A549 (cell line): ENCODE measurements around the gene ATG4D. TPM values are rescaled to one million over a fixed set of nuclear protein-coding genes. Genes with fewer than 3 reads are reported as not detected.

ENCODE experiments used
- ATAC-seq, 2 experiments: fragments of 200-7000 bp in 1 of 2; fragments of >200 bp in 1 of 2; cut with Nextera tagmentation in 1 of 2; cut with Tn5 transposase in 1 of 2; 3 replicates each; pipeline versions ENCODE4 v1.8.0 to v1.9.1; 2018 to 2020; ENCODE audit warnings: mild to moderate bottlenecking in 1 of 2, moderate library complexity in 1 of 2
- CTCF ChIA-PET: fragments of 300-600 bp; sonication (Branson Sonifier 250); formaldehyde crosslinking; extraction: SDS; loops from one replicate; lab custom pipeline; 2021; ENCODE audit warnings: antibody characterized with exemption, inconsistent platforms; lab: Yijun Ruan, JAX
- POLR2A ChIA-PET: fragments of 350-600 bp; formaldehyde crosslinking; extraction: SDS; loops from one replicate; lab custom pipeline; 2021; ENCODE audit warnings: antibody characterized with exemption, inconsistent platforms; lab: Yijun Ruan, JAX
- DNase-seq, 2 experiments: peaks; one replicate each; pipeline versions ENCODE4 v3.0.0 to v3.0.0-alpha.2; 2011 to 2016; ENCODE audit warnings: low read depth in 1 of 2, low spot score in 1 of 2
- FAIRE-seq: peaks from 2 replicates; lab custom pipeline; 2011; peaks lifted over from hg19 to GRCh38; lab: Jason Lieb, UNC
- H3K27ac ChIP-seq, 2 experiments: fragments of >200 bp; sonication (Bioruptor Twin); formaldehyde crosslinking; 3 replicates each; pipeline ENCODE4 v1.5.1; 2016 to 2017
- H3K4me1 ChIP-seq: fragments of >200 bp; sonication (Bioruptor Twin); formaldehyde crosslinking; 3 replicates; pipeline ENCODE4 v1.6.1; 2016
- H3K4me2 ChIP-seq: fragments of >200 bp; sonication (Bioruptor Twin); formaldehyde crosslinking; 3 replicates; pipeline ENCODE4 v1.6.1; 2016
- H3K4me3 ChIP-seq: fragments of >200 bp; sonication (Bioruptor Twin); formaldehyde crosslinking; 3 replicates; pipeline ENCODE4 v1.5.1; 2016
- H3K9me3 ChIP-seq: fragments of >200 bp; sonication (Bioruptor Twin); formaldehyde crosslinking; 3 replicates; pipeline ENCODE4 v1.6.1; 2016
- CBX2 ChIP-seq: fragments of 200-600 bp; sonication (generic); IDR thresholded peaks from 2 replicates; pipeline ENCODE4 v1.6.1; 2016; ENCODE audit warnings: low read depth, mild to moderate bottlenecking, borderline replicate concordance
- CEBPB ChIP-seq, 2 experiments: fragments of >200 bp in 1 of 2; sonication (Bioruptor Twin) in 1 of 2; formaldehyde crosslinking in 1 of 2; IDR thresholded peaks; 2 replicates each; pipeline ENCODE4 v1.6.1; 2012 to 2016
- CHD2 ChIP-seq: fragments of 150-350 bp; IDR thresholded peaks from 2 replicates; pipeline ENCODE4 v1.6.1; 2014; ENCODE audit warnings: low read length; ENCODE audit not compliant: partially characterized antibody
- FOXS1 ChIP-seq: fragments of 250-450 bp; sonication (Bioruptor Pico); IDR thresholded peaks from 2 replicates; pipeline ENCODE4 v1.5.0; 2020; ENCODE audit warnings: mild to moderate bottlenecking, moderate library complexity
- GATA3 ChIP-seq: IDR thresholded peaks from 2 replicates; pipeline ENCODE4 v1.6.1; 2012; ENCODE audit warnings: borderline replicate concordance
- HDAC2 ChIP-seq: fragments of 200-600 bp; sonication (generic); IDR thresholded peaks from 2 replicates; pipeline ENCODE4 v1.6.1; 2016
- HEYL ChIP-seq: fragments of 250-450 bp; sonication (Bioruptor Pico); IDR thresholded peaks from 2 replicates; pipeline ENCODE4 v1.8.0; 2021; ENCODE audit warnings: mild to moderate bottlenecking, moderate library complexity
- HMGXB4 ChIP-seq: fragments of 250-450 bp; sonication (Bioruptor Pico); IDR thresholded peaks from 2 replicates; pipeline ENCODE4 v1.5.0; 2021; ENCODE audit warnings: mild to moderate bottlenecking, moderate library complexity, borderline replicate concordance
- HOXA7 ChIP-seq: fragments of 250-450 bp; sonication (Bioruptor Pico); IDR thresholded peaks from 2 replicates; pipeline ENCODE4 v1.5.0; 2020; ENCODE audit warnings: mild to moderate bottlenecking, moderate library complexity
- HOXB5 ChIP-seq: fragments of 250-450 bp; sonication (Bioruptor Pico); IDR thresholded peaks from 2 replicates; pipeline ENCODE4 v1.5.0; 2020; ENCODE audit warnings: mild to moderate bottlenecking, moderate library complexity
- NFE2L2 ChIP-seq: fragments of 150-350 bp; conservative IDR thresholded peaks from 2 replicates; pipeline ENCODE4 v1.6.1; 2014; ENCODE audit warnings: low read length
- NR3C1 ChIP-seq: fragments of >200 bp; sonication (Bioruptor Twin); formaldehyde crosslinking; IDR thresholded peaks from 3 replicates; pipeline ENCODE4 v1.6.1; 2017
- PBX3 ChIP-seq: IDR thresholded peaks from 2 replicates; pipeline ENCODE4 v1.6.1; 2012
- RFX5 ChIP-seq: fragments of 450-650 bp; IDR thresholded peaks from 2 replicates; pipeline ENCODE4 v1.7.1; 2014; ENCODE audit warnings: antibody characterized with exemption, mild to moderate bottlenecking, moderate library complexity
- SMC3 ChIP-seq: fragments of >200 bp; sonication (Bioruptor Twin); formaldehyde crosslinking; IDR thresholded peaks from 3 replicates; pipeline ENCODE4 v1.6.1; 2018; ENCODE audit warnings: inconsistent platforms
- SREBF2 ChIP-seq: fragments of 450-650 bp; IDR thresholded peaks from 2 replicates; pipeline ENCODE4 v1.6.1; 2014; ENCODE audit warnings: mild to moderate bottlenecking, moderate library complexity
- TFCP2L1 ChIP-seq: fragments of 250-450 bp; sonication (Bioruptor Pico); IDR thresholded peaks from 2 replicates; pipeline ENCODE4 v1.5.0; 2021; ENCODE audit warnings: mild to moderate bottlenecking
- ZC3H11A ChIP-seq: fragments of 450-650 bp; IDR thresholded peaks from 2 replicates; pipeline ENCODE4 v1.6.1; 2014; ENCODE audit warnings: antibody characterized with exemption, mild to moderate bottlenecking
- WGBS: methylation state at CpG from one replicate; pipeline ENCODE4 v1.1.6; 2017; ENCODE audit errors: missing lambda C conversion rate; 5-methylcytosine and 5-hydroxymethylcytosine counted together
- polyA plus RNA-seq, 4 experiments: library from polyadenylated mRNA; depleted of rRNA in 3 of 4; stranded (reverse); fragments of >200 nt; fragmentation: RNase III in 1 of 4; extraction: RNeasy Plus Mini Kit Qiagen cat#74134 plus additional on column Dnase treatment in 1 of 4; gene quantifications; 2 replicates in 3 of 4; 3 replicates in 1 of 4; pipeline ENCODE4 v1.2.3, GENCODE V29; 2011 to 2017
- TF ChIP-seq, protein P1 (sequence below): fragments of >200 bp; sonication (Bioruptor Twin); formaldehyde crosslinking; IDR thresholded peaks from 3 replicates; pipeline ENCODE4 v1.5.1; 2016
- TF ChIP-seq, protein P2 (sequence below): fragments of >200 bp; sonication (Bioruptor Twin); formaldehyde crosslinking; IDR thresholded peaks from 3 replicates; pipeline ENCODE4 v1.6.1; 2016

The ATG4D gene
- polyA plus RNA-seq, 2 of the 4 experiments (the other 2 are of a cell fraction), result 7.3 to 10.7 TPM

GRCh38 chr19:10510301-10510802 lies 33.4 kb upstream of the ATG4D start:
- peak in 1 of 2 experiments; percentile 28 for DNase-seq
- H3K27ac ChIP-seq, result peak overlapping the region in 1 of 2 experiments; percentile 77; a peak in 2 of 6 replicates
- peaks cover 11% of the 10 kb centered on the region; the same call in 2 of the 3 replicates for H3K4me1 ChIP-seq
- H3K4me3 ChIP-seq, result no peak overlapping the region
- WGBS, result 56% methylated on average over 2 of the region's 15 CpGs
- POLR2A ChIA-PET, result interaction anchor here (0.5 kb wide), 1 partner anchor 28 kb away, joined by 3 read pairs; no protein-coding TSS in a partner anchor
- no peaks in the 10 kb centered on the region for H3K9me3 ChIP-seq
- peak; percentile 43 to 68; a peak in 3 of 6 replicates for ATAC-seq
- CTCF ChIA-PET, result interaction anchor here (0.6 to 2.6 kb wide), 14 partner anchors 9 to 190 kb away, joined by 3 to 11 read pairs (median 4); partner anchors contain the start of gene QTRT1
- peak overlapping the region; percentile 66 for H3K4me2 ChIP-seq
- TF ChIP-seq, protein P1, sequence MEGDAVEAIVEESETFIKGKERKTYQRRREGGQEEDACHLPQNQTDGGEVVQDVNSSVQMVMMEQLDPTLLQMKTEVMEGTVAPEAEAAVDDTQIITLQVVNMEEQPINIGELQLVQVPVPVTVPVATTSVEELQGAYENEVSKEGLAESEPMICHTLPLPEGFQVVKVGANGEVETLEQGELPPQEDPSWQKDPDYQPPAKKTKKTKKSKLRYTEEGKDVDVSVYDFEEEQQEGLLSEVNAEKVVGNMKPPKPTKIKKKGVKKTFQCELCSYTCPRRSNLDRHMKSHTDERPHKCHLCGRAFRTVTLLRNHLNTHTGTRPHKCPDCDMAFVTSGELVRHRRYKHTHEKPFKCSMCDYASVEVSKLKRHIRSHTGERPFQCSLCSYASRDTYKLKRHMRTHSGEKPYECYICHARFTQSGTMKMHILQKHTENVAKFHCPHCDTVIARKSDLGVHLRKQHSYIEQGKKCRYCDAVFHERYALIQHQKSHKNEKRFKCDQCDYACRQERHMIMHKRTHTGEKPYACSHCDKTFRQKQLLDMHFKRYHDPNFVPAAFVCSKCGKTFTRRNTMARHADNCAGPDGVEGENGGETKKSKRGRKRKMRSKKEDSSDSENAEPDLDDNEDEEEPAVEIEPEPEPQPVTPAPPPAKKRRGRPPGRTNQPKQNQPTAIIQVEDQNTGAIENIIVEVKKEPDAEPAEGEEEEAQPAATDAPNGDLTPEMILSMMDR, result peak; percentile 49
- TF ChIP-seq HEYL (CRISPR knock-in tag) (no peak), HDAC2 (no peak), SMC3 (peak; percentile 46), CBX2 (no peak)
- TF ChIP-seq, all 56 proteins: peak for 2
- FAIRE-seq, result no peak

DNA sequence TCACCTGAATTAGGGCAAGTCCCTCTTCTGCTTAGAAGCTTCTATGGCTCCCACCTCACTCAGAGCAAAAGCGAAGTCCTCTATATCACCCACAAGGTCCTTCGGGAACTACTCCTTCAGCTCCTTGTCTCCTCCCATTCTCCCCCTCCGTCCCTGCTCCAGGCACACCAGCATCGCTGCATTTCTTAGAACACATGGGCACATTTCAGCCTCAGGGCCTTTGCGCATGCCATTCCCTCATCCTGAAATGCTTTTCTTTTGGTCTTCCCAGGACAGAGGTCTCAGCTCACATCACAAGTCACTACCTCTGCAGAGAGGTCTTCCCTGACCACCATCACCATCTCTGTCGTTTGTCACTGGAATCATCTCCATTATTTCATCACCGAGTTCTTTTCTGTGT lies 30.5 kb upstream of the ATG4D start:
- WGBS, result 85% methylated on average over 7 of the region's 7 CpGs
- Histone ChIP-seq H3K4me3 (no peak overlapping the region), H3K4me2 (no peak overlapping the region)
- FAIRE-seq, result no peak
- CTCF ChIA-PET, result interaction anchor here (0.6 to 2.0 kb wide), 4 partner anchors 9 to 110 kb away, joined by 3 to 8 read pairs (median 4); partner anchors contain the start of gene KEAP1
- TF ChIP-seq RFX5, result no peak
- TF ChIP-seq, protein P2, sequence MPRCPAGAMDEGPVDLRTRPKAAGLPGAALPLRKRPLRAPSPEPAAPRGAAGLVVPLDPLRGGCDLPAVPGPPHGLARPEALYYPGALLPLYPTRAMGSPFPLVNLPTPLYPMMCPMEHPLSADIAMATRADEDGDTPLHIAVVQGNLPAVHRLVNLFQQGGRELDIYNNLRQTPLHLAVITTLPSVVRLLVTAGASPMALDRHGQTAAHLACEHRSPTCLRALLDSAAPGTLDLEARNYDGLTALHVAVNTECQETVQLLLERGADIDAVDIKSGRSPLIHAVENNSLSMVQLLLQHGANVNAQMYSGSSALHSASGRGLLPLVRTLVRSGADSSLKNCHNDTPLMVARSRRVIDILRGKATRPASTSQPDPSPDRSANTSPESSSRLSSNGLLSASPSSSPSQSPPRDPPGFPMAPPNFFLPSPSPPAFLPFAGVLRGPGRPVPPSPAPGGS, result no peak
- no peak for TF ChIP-seq HMGXB4 (CRISPR knock-in tag)
- TF ChIP-seq GATA3, result no peak
- TF ChIP-seq NR3C1, result no peak
- no peak for TF ChIP-seq CEBPB (IDR thresholded peaks at IDR 0.05)
- TF ChIP-seq CHD2, result no peak
- TF ChIP-seq NFE2L2, result no peak
- TF ChIP-seq, protein P1, result no peak
- TF ChIP-seq SREBF2, result no peak
- TF ChIP-seq ZC3H11A, result no peak
- no peak for TF ChIP-seq TFCP2L1 (CRISPR knock-in tag)
- TF ChIP-seq HOXB5 (CRISPR knock-in tag), result no peak
- TF ChIP-seq HOXA7 (CRISPR knock-in tag), result no peak
- TF ChIP-seq HDAC2, result no peak
- no peak for TF ChIP-seq PBX3
- no peak for TF ChIP-seq FOXS1 (CRISPR knock-in tag)
- TF ChIP-seq, all 56 proteins: peak for 0
- Histone ChIP-seq H3K9me3 (no peaks in the 10 kb centered on the region), H3K27ac (no peak overlapping the region), H3K4me1 (peaks cover 19% of the 10 kb centered on the region; the same call in 2 of the 3 replicates)
- POLR2A ChIA-PET, result no interaction called here
- ATAC-seq (no peak), DNase-seq (no peak)
